Right atrium auricular region (tissue), 2 donors: ENCODE measurements around the gene PHTF2. TPM values are rescaled to one million over a fixed set of nuclear protein-coding genes. Genes with fewer than 3 reads are reported as not detected.

Source experiments
- DNase-seq: peaks from one replicate; pipeline ENCODE4 v3.0.0-alpha.2; 2019; ENCODE audit warnings: low spot score
- H3K27ac ChIP-seq, 2 donors: fragments of 200-600 bp; sonication (generic); 1 replicate in 1 of 2; 2 replicates in 1 of 2; pipeline ENCODE4 v1.5.1; 2016 to 2019
- H3K27me3 ChIP-seq, 2 donors: fragments of 200-600 bp; sonication (generic); one replicate each; pipeline versions ENCODE4 v1.5.1 to v1.6.0; 2017 to 2019
- H3K36me3 ChIP-seq: fragments of 200-600 bp; sonication (generic); one replicate; pipeline ENCODE4 v1.5.1; 2016
- H3K4me1 ChIP-seq, 2 donors: fragments of 200-600 bp; sonication (generic); one replicate each; pipeline versions ENCODE4 v1.5.1 to v1.6.0; 2017 to 2019
- H3K4me3 ChIP-seq, 2 donors: fragments of 200-600 bp; sonication (generic); 1 replicate in 1 of 2; 2 replicates in 1 of 2; pipeline ENCODE4 v1.5.1; 2017 to 2019; ENCODE audit warnings: mild to moderate bottlenecking in 1 of 2, moderate library complexity in 1 of 2
- H3K9me3 ChIP-seq, 2 donors: fragments of 200-600 bp; sonication (generic); one replicate each; pipeline ENCODE4 v1.5.1; 2019
- CTCF ChIP-seq, 2 donors: fragments of 200-600 bp; sonication (generic); IDR thresholded peaks; one replicate each; pipeline ENCODE4 v1.5.1; 2019; ENCODE audit warnings: antibody characterized with exemption in 2 of 2
- total RNA-seq, 2 donors: library from RNA; depleted of rRNA; stranded (reverse); fragments of >200 nt; gene quantifications; one replicate each; pipeline ENCODE4 v1.1.0, GENCODE V29; 2016

The PHTF2 gene
- total RNA-seq, 2 donors from 2014 or later: 14.3 to 31.6 TPM

- Histone ChIP-seq H3K4me1 (peaks cover 0 to 3% of the 10 kb centered on the region in 2 donors), H3K4me3 (no peak overlapping the region), H3K27me3 (no peaks in the 10 kb centered on the region), H3K36me3 (no peaks in the 10 kb centered on the region), H3K9me3 (peaks cover 3 to 10% of the 10 kb centered on the region in 2 donors), H3K27ac (no peak overlapping the region)
- TF ChIP-seq CTCF (IDR thresholded peaks at IDR 0.05): no peak
- DNase-seq: no peak
These were observed 13.7 kb downstream of the PHTF2 start for GRCh38 chr7:77812290-77812685.

- no peaks in the 10 kb centered on the region for H3K36me3 ChIP-seq
- no peak overlapping the region for H3K27ac ChIP-seq
- H3K4me3 ChIP-seq: no peak overlapping the region
- no peak for DNase-seq
- no peak for TF ChIP-seq CTCF (IDR thresholded peaks at IDR 0.05)
- H3K27me3 ChIP-seq: no peaks in the 10 kb centered on the region
- H3K9me3 ChIP-seq: peaks cover under 1 to 4% of the 10 kb centered on the region in 2 donors
- H3K4me1 ChIP-seq: peaks cover 0 to 3% of the 10 kb centered on the region in 2 donors
These were observed 14.6 kb downstream of the PHTF2 start for GRCh38 chr7:77813180-77813579.

- H3K4me1 ChIP-seq: no peaks in the 10 kb centered on the region
- no peak for TF ChIP-seq CTCF (IDR thresholded peaks at IDR 0.05)
- peaks cover 12 to 36% of the 10 kb centered on the region in 2 donors for H3K9me3 ChIP-seq
- H3K36me3 ChIP-seq: no peaks in the 10 kb centered on the region
- no peaks in the 10 kb centered on the region for H3K27me3 ChIP-seq
- DNase-seq: no peak
- no peak overlapping the region for H3K4me3 ChIP-seq
- no peak overlapping the region for H3K27ac ChIP-seq
These were observed 20.4 kb downstream of the PHTF2 start for GRCh38 chr7:77819021-77819420.

DNA sequence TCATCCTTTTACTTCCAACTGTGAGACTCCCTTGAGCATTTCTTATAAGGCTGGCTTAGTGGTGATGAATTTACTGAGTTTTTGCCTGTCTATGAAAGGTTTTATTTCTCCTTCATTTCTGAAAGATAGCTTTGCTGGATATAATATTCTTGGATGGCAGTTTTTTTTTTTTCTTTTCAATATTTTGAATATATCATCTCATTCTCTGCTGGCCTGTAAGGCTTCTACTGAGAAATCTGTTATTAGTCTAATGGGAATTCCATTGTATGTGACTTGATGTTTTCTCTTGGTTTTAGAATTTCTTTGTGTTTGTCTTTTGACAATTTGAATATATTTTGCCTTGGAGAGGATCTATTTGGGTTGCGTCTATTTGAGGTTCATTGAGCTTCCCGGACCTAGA lies 22.4 kb downstream of the PHTF2 start:
- Histone ChIP-seq H3K4me3 (no peak overlapping the region), H3K9me3 (peaks cover 12 to 41% of the 10 kb centered on the region in 2 donors), H3K27ac (no peak overlapping the region), H3K27me3 (no peaks in the 10 kb centered on the region), H3K36me3 (no peaks in the 10 kb centered on the region), H3K4me1 (no peaks in the 10 kb centered on the region)
- DNase-seq: no peak
- no peak for TF ChIP-seq CTCF (IDR thresholded peaks at IDR 0.05)

DNA sequence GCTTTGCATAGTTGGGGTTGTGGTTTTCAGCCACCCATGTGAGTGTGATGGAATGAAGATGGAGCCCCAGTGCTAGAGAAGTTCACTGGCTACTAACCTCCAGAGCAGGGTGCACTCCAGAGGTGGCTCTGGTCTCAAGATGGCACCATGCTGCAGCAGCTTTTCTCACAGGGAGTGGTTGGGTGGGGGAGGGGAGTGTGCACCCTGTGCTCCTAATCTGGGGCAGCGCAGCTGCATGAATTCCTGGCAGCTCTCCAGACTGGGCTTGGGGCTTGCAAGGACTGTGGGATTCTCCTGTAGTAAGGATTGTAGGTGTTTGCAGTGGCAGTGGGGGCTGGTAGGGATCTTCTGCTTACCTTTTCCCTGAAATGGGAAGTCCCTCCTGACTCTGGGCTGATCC lies 23.7 kb downstream of the PHTF2 start:
- TF ChIP-seq CTCF (IDR thresholded peaks at IDR 0.05): no peak
- H3K4me1 ChIP-seq: no peaks in the 10 kb centered on the region
- H3K4me3 ChIP-seq: no peak overlapping the region
- no peak for DNase-seq
- H3K36me3 ChIP-seq: no peaks in the 10 kb centered on the region
- H3K27me3 ChIP-seq: no peaks in the 10 kb centered on the region
- peaks cover 12 to 42% of the 10 kb centered on the region in 2 donors for H3K9me3 ChIP-seq
- no peak overlapping the region for H3K27ac ChIP-seq

GRCh38 chr7:77823787-77824186 lies 25.2 kb downstream of the PHTF2 start:
- Histone ChIP-seq H3K27me3 (no peaks in the 10 kb centered on the region), H3K4me3 (no peak overlapping the region), H3K4me1 (no peaks in the 10 kb centered on the region), H3K36me3 (no peaks in the 10 kb centered on the region), H3K9me3 (peaks cover 12 to 33% of the 10 kb centered on the region in 2 donors), H3K27ac (no peak overlapping the region)
- no peak for TF ChIP-seq CTCF (IDR thresholded peaks at IDR 0.05)
- DNase-seq: no peak
